Ovary (tissue), 9 donors: ENCODE results near the gene MAP1B. TPM values are rescaled to one million over a fixed set of nuclear protein-coding genes. Genes with fewer than 3 reads are reported as not detected.

Source experiments
- DNase-seq, 5 donors: peaks; one replicate each; pipeline ENCODE4 v3.0.0-alpha.2; 2019 to 2020
- H3K27ac ChIP-seq, 2 donors: fragments of 200-600 bp; one replicate each; pipeline versions ENCODE4 v1.5.1 to v1.8.0; 2019 to 2022
- H3K27me3 ChIP-seq: fragments of 200-600 bp; one replicate; pipeline ENCODE4 v1.8.0; 2022
- H3K36me3 ChIP-seq: fragments of 200-600 bp; sonication (generic); one replicate; pipeline ENCODE4 v1.5.1; 2019
- H3K4me1 ChIP-seq: one replicate; pipeline ENCODE4 v1.8.1; 2013; ENCODE audit warnings: mild to moderate bottlenecking, moderate library complexity; ENCODE audit not compliant: insufficient read depth
- H3K4me3 ChIP-seq: fragments of 200-600 bp; sonication (generic); one replicate; pipeline ENCODE4 v1.5.1; 2017
- H3K9me3 ChIP-seq, 2 donors: fragments of 200-600 bp in 1 of 2; sonication (generic) in 1 of 2; one replicate each; pipeline versions ENCODE4 v1.5.1 to v1.8.1; 2013 to 2019; ENCODE audit warnings: mild to moderate bottlenecking in 1 of 2, moderate library complexity in 1 of 2
- EP300 ChIP-seq: sonication (generic); formaldehyde crosslinking; IDR thresholded peaks from one replicate; pipeline ENCODE4 v1.6.1; 2017; ENCODE audit warnings: antibody characterized with exemption
- POLR2A ChIP-seq: fragments of 450-650 bp; IDR thresholded peaks from one replicate; pipeline ENCODE4 v1.6.1; 2017; ENCODE audit warnings: antibody characterized with exemption, mild to moderate bottlenecking, moderate library complexity
- WGBS, 3 donors: extraction: QIAGEN DNeasy Blood & Tissue Kit in 1 of 3; methylation state at CpG; one replicate each; pipeline versions ENCODE4 v1.1.5 to v1.1.7; 2013 to 2017; 5-methylcytosine and 5-hydroxymethylcytosine counted together
- intact Hi-C, 4 donors: fragments of 100-400 bp; cut with DNase I; formaldehyde crosslinking; loops; one replicate each; pipeline versions ENCODE4 v1.11.0 to v1.15.1; 2022 to 2023
- polyA plus RNA-seq, 2 donors: library from polyadenylated mRNA; stranded (reverse); fragments of 200-250 nt in 1 of 2; fragments of 350-450 nt in 1 of 2; fragmentation: Illumina TruSeq in 1 of 2; extraction: RNeasy Lipid Tissue Mini Kit (QIAGEN cat#74804) in 1 of 2; gene quantifications; one replicate each; pipeline ENCODE4 v1.2.3, GENCODE V29; 2013 to 2014
- total RNA-seq, 7 donors: library from RNA; depleted of rRNA in 2 of 7; stranded (reverse); fragments of >200 nt in 2 of 7; fragmentation: NEBNext Ultra II Directional in 3 of 7; extraction: Animal tissue kit (Norgen Biotek cat#: 25700) in 3 of 7; gene quantifications; one replicate each; pipeline versions ENCODE4 v1.1.0 to v1.2.4, GENCODE V29; 2016 to 2023
- TF ChIP-seq, protein P1 (sequence below), 3 donors: fragments of 450-650 bp in 2 of 3; fragments of 200-600 bp in 1 of 3; IDR thresholded peaks; one replicate each; pipeline versions ENCODE4 v1.5.1 to v1.8.0; 2016 to 2022; ENCODE audit warnings: antibody characterized with exemption in 3 of 3, mild to moderate bottlenecking in 1 of 3
- donor health status: DM: no; HTN: no; CAD: no; lungs with moderate emphysema.
- donor health status: DM: no; HTN: no; CAD: no.
- donor health status: Bipolar disorder and iron deficiency.
- donor health status: DM: yes; HTN: yes; CAD: no.
- donor health status: DM: no; HTN: no; CAD: no.
- donor health status: DM: yes; HTN: yes; CAD: no.

The MAP1B gene
- total and polyA plus RNA-seq, 9 donors = 4.4 to 126 (median 47.7) TPM

GRCh38 chr5:72234868-72235267 is 127.6 kb downstream of the MAP1B start:
- 95 to 98% (median 98%) methylated on average over 1 of the region's 1 CpG for WGBS, 3 donors
- no peaks in the 10 kb centered on the region for H3K4me1 ChIP-seq
- H3K9me3 ChIP-seq = no peaks in the 10 kb centered on the region
- TF ChIP-seq POLR2A = no peak
- TF ChIP-seq, protein P1, sequence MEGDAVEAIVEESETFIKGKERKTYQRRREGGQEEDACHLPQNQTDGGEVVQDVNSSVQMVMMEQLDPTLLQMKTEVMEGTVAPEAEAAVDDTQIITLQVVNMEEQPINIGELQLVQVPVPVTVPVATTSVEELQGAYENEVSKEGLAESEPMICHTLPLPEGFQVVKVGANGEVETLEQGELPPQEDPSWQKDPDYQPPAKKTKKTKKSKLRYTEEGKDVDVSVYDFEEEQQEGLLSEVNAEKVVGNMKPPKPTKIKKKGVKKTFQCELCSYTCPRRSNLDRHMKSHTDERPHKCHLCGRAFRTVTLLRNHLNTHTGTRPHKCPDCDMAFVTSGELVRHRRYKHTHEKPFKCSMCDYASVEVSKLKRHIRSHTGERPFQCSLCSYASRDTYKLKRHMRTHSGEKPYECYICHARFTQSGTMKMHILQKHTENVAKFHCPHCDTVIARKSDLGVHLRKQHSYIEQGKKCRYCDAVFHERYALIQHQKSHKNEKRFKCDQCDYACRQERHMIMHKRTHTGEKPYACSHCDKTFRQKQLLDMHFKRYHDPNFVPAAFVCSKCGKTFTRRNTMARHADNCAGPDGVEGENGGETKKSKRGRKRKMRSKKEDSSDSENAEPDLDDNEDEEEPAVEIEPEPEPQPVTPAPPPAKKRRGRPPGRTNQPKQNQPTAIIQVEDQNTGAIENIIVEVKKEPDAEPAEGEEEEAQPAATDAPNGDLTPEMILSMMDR (IDR thresholded peaks at IDR 0.05) = no peak
- no peak for TF ChIP-seq EP300
- no peak for DNase-seq
- H3K36me3 ChIP-seq = no peaks in the 10 kb centered on the region
- H3K27me3 ChIP-seq = no peaks in the 10 kb centered on the region
- intact Hi-C loops = no loop called here
- no peak overlapping the region for H3K27ac ChIP-seq
- H3K4me3 ChIP-seq = no peak overlapping the region

GRCh38 chr5:72235725-72236124 is 128.4 kb downstream of the MAP1B start:
- no peaks in the 10 kb centered on the region for H3K4me1 ChIP-seq
- TF ChIP-seq EP300 (no peak), POLR2A (no peak)
- TF ChIP-seq, protein P1 (IDR thresholded peaks at IDR 0.05) = no peak
- H3K36me3 ChIP-seq = no peaks in the 10 kb centered on the region
- DNase-seq = no peak
- intact Hi-C loops = no loop called here
- H3K27me3 ChIP-seq = no peaks in the 10 kb centered on the region
- H3K27ac ChIP-seq = no peak overlapping the region
- WGBS, 3 donors = 37 to 43% (median 40%) methylated on average over 1 of the region's 1 CpG
- H3K9me3 ChIP-seq = no peaks in the 10 kb centered on the region
- no peak overlapping the region for H3K4me3 ChIP-seq

DNA sequence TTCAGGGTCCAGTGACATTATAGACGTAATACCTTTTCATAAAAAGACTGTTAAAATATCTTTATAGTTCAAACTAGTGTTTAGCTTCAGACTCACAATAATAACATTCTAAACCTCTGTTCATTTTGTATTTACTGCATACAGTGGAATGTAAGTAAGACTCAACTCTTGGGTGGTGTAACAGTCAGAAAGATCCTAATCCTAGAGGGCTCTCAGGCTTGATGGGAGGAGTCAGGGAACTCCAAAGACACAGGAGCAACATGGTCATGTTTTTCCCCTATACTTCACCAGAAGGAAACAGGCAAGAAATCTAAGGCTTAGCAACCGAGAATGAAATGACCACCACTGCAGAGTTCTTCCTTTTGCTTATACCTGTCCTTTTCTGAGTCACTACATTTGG is 130.1 kb downstream of the MAP1B start:
- H3K27me3 ChIP-seq = no peaks in the 10 kb centered on the region
- no peak for DNase-seq
- H3K4me1 ChIP-seq = no peaks in the 10 kb centered on the region
- no peak overlapping the region for H3K27ac ChIP-seq
- no peaks in the 10 kb centered on the region for H3K9me3 ChIP-seq
- no peak overlapping the region for H3K4me3 ChIP-seq
- no peaks in the 10 kb centered on the region for H3K36me3 ChIP-seq
- TF ChIP-seq POLR2A (no peak), EP300 (no peak)
- TF ChIP-seq, protein P1 (IDR thresholded peaks at IDR 0.05) = no peak
- intact Hi-C loops = no loop called here
- WGBS, 3 donors = 95 to 99% (median 97%) methylated on average over 2 of the region's 2 CpGs

DNA sequence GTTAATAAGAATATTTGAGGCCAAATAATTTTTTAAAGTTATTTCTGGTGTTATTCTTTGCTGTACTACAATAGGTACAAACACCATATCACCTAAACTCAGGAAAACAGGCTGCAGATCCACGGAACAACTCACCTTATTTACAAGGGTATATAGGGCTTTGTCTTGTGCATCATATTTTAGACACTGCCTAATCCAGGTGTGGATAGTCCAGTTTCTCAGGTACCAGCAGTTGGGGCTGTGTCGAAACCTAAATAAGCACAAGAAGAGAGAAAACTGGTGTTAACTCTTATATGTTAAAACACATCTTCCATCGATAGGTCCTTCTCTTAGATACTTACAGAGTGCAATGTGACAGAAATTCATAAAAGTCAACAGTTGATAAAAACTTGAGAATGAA is 130.6 kb downstream of the MAP1B start:
- Histone ChIP-seq H3K9me3 (no peaks in the 10 kb centered on the region), H3K27ac (no peak overlapping the region), H3K4me3 (no peak overlapping the region), H3K36me3 (no peaks in the 10 kb centered on the region), H3K27me3 (no peaks in the 10 kb centered on the region), H3K4me1 (peaks cover 1% of the 10 kb centered on the region)
- WGBS, 3 donors = 96 to 97% (median 96%) methylated on average over 3 of the region's 3 CpGs
- intact Hi-C loops = no loop called here
- DNase-seq = no peak
- TF ChIP-seq EP300 (no peak), POLR2A (no peak)
- TF ChIP-seq, protein P1 (IDR thresholded peaks at IDR 0.05) = no peak
